Measurements from ENCODE around the gene COL19A1.
"Not testable (repeated sequence)": the region's sequence is repeated elsewhere in the genome, so short reads cannot be mapped to it uniquely, and the experiment has no call there.

Gene COL19A1

GRCh38 chr6:69888482-69889233 is 22.3 kb downstream of the COL19A1 start:
- H3K9me3 ChIP-seq (replicated peaks in 1 of 11) = peaks cover 5 to 11% (median 9%) of the 10 kb centered on the region in 11 experiments; a peak in 18 of 22 replicates
- H3K9ac ChIP-seq = no peak overlapping the region
- TF ChIP-seq Cebpa-rat (IDR thresholded peaks at IDR 0.05) = no peak
- no peaks in the 10 kb centered on the region for H3K4me1 ChIP-seq
- H3K36me3 ChIP-seq = no peaks in the 10 kb centered on the region
- no peak overlapping the region for H3K4me2 ChIP-seq
- H3K27ac ChIP-seq = no peak overlapping the region
- no peaks in the 10 kb centered on the region for H3K27me3 ChIP-seq
- H3K4me3 ChIP-seq = no peak overlapping the region
- H4K20me1 ChIP-seq = no peaks in the 10 kb centered on the region

GRCh38 chr6:69889234-69889974 is 23.0 kb downstream of the COL19A1 start:
- not testable (repeated sequence) for H3K9ac ChIP-seq, H3K4me3 ChIP-seq, H3K4me2 ChIP-seq, H3K27me3 ChIP-seq, H3K36me3 ChIP-seq, H3K4me1 ChIP-seq, H3K27ac ChIP-seq, H4K20me1 ChIP-seq
- peaks cover 5 to 11% (median 9%) of the 10 kb centered on the region in 11 experiments; a peak in 18 of 22 replicates for H3K9me3 ChIP-seq (replicated peaks in 1 of 11)

GRCh38 chr6:69892561-69892960 is 26.2 kb downstream of the COL19A1 start:
- not testable (repeated sequence) for H3K4me2 ChIP-seq, H3K9ac ChIP-seq, H3K4me3 ChIP-seq, H3K27ac ChIP-seq, H4K20me1 ChIP-seq, H3K27me3 ChIP-seq, H3K36me3 ChIP-seq
- Histone ChIP-seq H3K9me3 (replicated peaks in 1 of 11) (peaks cover 9 to 23% (median 17%) of the 10 kb centered on the region in 11 experiments; a peak in 19 of 22 replicates), H3K4me1 (peaks cover 0 to 12% (median 1%) of the 10 kb centered on the region in 10 experiments; a peak in 6 of 20 replicates)

DNA sequence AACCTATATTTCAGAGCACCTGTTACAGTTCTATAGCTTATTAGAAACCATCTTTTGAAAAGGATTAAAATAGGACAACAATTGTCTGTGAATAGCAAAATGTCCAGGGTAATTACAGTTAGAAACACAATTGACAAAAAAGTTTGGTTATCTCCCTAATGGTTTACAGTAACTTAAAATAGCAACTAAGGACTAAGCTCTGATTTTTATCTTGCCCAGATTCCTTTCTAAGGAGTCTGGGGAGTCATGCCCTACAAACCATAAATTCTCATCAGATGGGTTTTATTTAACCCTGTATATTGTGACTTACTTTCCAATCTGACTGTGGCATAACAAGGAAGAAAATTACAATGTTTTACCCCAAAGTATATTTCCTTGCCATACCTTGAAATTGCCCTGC is 26.9 kb downstream of the COL19A1 start:
- Histone ChIP-seq H3K9me3 (replicated peaks in 1 of 11) (peaks cover 9 to 23% (median 17%) of the 10 kb centered on the region in 11 experiments; a peak in 19 of 22 replicates), H3K4me1 (peaks cover 0 to 12% (median 1%) of the 10 kb centered on the region in 10 experiments; a peak in 6 of 20 replicates)
- not testable (repeated sequence) for H4K20me1 ChIP-seq, H3K9ac ChIP-seq, H3K4me3 ChIP-seq, H3K27me3 ChIP-seq, H3K27ac ChIP-seq, H3K36me3 ChIP-seq, H3K4me2 ChIP-seq

GRCh38 chr6:69894578-69895347 is 28.4 kb downstream of the COL19A1 start:
- peak overlapping the region in 2 of 11 experiments; percentile 26 to 41; a peak in 3 of 22 replicates for H3K9ac ChIP-seq
- peak overlapping the region in 7 of 11 experiments; percentile 24 to 59 (median 47); a peak in 11 of 22 replicates for H3K27ac ChIP-seq
- no peaks in the 10 kb centered on the region for H4K20me1 ChIP-seq
- no peaks in the 10 kb centered on the region for H3K27me3 ChIP-seq
- peak overlapping the region in 7 of 11 experiments; percentile 3 to 52 (median 17); a peak in 9 of 22 replicates for H3K4me2 ChIP-seq
- H3K4me3 ChIP-seq = no peak overlapping the region
- H3K9me3 ChIP-seq (replicated peaks in 1 of 11) = peaks cover 4 to 17% (median 12%) of the 10 kb centered on the region in 11 experiments; a peak in 17 of 22 replicates
- peak in 6 of 11 experiments; percentile 21 to 81 (median 42); a peak in 7 of 22 replicates for TF ChIP-seq Cebpa-rat (IDR thresholded peaks at IDR 0.05)
- H3K36me3 ChIP-seq = no peaks in the 10 kb centered on the region
- peaks cover 0 to 12% (median 1%) of the 10 kb centered on the region in 10 experiments; a peak in 6 of 20 replicates for H3K4me1 ChIP-seq

DNA sequence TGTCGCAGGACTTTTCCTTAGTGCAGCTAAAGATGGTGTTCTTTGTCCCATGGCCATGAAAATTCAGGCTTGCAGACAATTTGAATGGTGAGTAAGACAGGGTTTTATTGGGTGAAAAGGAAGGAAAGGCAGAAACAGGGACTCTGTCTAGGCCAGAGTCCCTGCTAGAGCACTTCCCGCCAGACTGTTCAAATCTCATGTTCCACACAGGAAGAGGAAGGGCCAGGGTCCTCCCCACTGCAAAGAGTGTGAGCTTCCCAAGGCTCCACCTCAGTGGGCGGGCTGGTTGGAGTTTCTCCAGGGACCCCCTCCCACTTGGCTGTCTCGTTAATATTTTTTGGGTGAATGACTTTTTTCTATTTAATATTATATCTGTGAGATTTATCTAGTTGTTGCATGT is 29.0 kb downstream of the COL19A1 start:
- H3K27ac ChIP-seq = peak overlapping the region in 7 of 11 experiments; percentile 24 to 59 (median 47); a peak in 8 of 22 replicates
- H3K27me3 ChIP-seq = no peaks in the 10 kb centered on the region
- H4K20me1 ChIP-seq = no peaks in the 10 kb centered on the region
- H3K9me3 ChIP-seq (replicated peaks in 1 of 11) = peaks cover 0 to 13% (median 9%) of the 10 kb centered on the region in 11 experiments; a peak in 11 of 22 replicates
- H3K36me3 ChIP-seq = no peaks in the 10 kb centered on the region
- H3K4me1 ChIP-seq = peaks cover 0 to 12% (median 1%) of the 10 kb centered on the region in 10 experiments; a peak in 6 of 20 replicates
- TF ChIP-seq Cebpa-rat (IDR thresholded peaks at IDR 0.05) = no peak
- H3K4me2 ChIP-seq = peak overlapping the region in 3 of 11 experiments; percentile 3 to 52 (median 17); a peak in 2 of 22 replicates
- peak overlapping the region in 1 of 11 experiments; percentile 41; a peak in 2 of 22 replicates for H3K9ac ChIP-seq
- no peak overlapping the region for H3K4me3 ChIP-seq

DNA sequence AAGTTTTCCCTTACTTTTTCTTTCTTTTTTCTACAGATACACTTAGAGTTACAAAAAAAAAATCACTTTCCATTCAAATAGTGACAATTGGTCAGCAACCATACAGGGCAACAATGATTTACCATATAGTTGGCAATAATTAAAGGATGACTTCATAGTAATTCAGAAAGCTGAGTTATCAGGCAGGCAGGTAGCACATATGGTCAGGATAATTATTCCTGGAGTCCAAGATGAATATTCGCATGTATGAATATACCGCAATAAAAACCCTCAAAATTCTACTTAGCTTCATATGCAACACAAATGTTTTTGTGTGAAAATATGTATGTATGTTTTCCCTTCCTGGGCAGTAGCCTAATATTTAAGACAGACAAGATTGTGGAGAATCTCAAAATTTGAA is 34.5 kb downstream of the COL19A1 start:
- H4K20me1 ChIP-seq = no peaks in the 10 kb centered on the region
- H3K9me3 ChIP-seq (replicated peaks in 1 of 11) = peaks cover 0 to 4% (median 0%) of the 10 kb centered on the region in 11 experiments; a peak in 4 of 22 replicates
- no peak overlapping the region for H3K9ac ChIP-seq
- no peak overlapping the region for H3K4me3 ChIP-seq
- TF ChIP-seq Cebpa-rat (IDR thresholded peaks at IDR 0.05) = no peak
- H3K27me3 ChIP-seq = no peaks in the 10 kb centered on the region
- H3K4me1 ChIP-seq = no peaks in the 10 kb centered on the region
- H3K27ac ChIP-seq = no peak overlapping the region
- H3K4me2 ChIP-seq = no peak overlapping the region
- no peaks in the 10 kb centered on the region for H3K36me3 ChIP-seq

- Histone ChIP-seq H4K20me1 (no peaks in the 10 kb centered on the region), H3K36me3 (no peaks in the 10 kb centered on the region), H3K4me2 (no peak overlapping the region), H3K27ac (no peak overlapping the region), H3K4me3 (no peak overlapping the region), H3K9me3 (replicated peaks in 1 of 11) (no peaks in the 10 kb centered on the region), H3K4me1 (no peaks in the 10 kb centered on the region), H3K9ac (no peak overlapping the region), H3K27me3 (no peaks in the 10 kb centered on the region)
- no peak for TF ChIP-seq Cebpa-rat (IDR thresholded peaks at IDR 0.05)
These were observed 35.0 kb downstream of the COL19A1 start for GRCh38 chr6:69901361-69901760.
